ENCODE results near the gene RND3.

The RND3 gene

GRCh38 chr2:150485114-150485870 is 2.2 kb downstream of the RND3 start:
- TF ChIP-seq PAX5 (IDR thresholded peaks at IDR 0.05; ENCODE audit: insufficient read depth, low read length, severe bottlenecking) (no peak), POU2F2 (IDR thresholded peaks at IDR 0.05; ENCODE audit: low read depth, low read length) (no peak), TAF1 (IDR thresholded peaks at IDR 0.05; ENCODE audit: low read depth, low read length) (no peak), SPI1 (IDR thresholded peaks at IDR 0.05; ENCODE audit: low read depth, low read length) (no peak), POLR2A (IDR thresholded peaks at IDR 0.05; ENCODE audit: low read depth, low read length) (no peak), POLR2AphosphoS5 (IDR thresholded peaks at IDR 0.05; ENCODE audit: low read depth, low read length) (no peak)
- FAIRE-seq (no peak), DNase-seq (ENCODE audit: insufficient read length, low spot score) (peak; percentile 3)

GRCh38 chr2:150484461-150485021 is 2.9 kb downstream of the RND3 start:
- FAIRE-seq (no peak), DNase-seq (ENCODE audit: insufficient read length, low spot score) (no peak)
- TF ChIP-seq TAF1 (IDR thresholded peaks at IDR 0.05; ENCODE audit: low read depth, low read length) (no peak), POLR2A (IDR thresholded peaks at IDR 0.05; ENCODE audit: low read depth, low read length) (no peak), SPI1 (IDR thresholded peaks at IDR 0.05; ENCODE audit: low read depth, low read length) (no peak), POLR2AphosphoS5 (IDR thresholded peaks at IDR 0.05; ENCODE audit: low read depth, low read length) (no peak), POU2F2 (IDR thresholded peaks at IDR 0.05; ENCODE audit: low read depth, low read length) (no peak), PAX5 (IDR thresholded peaks at IDR 0.05; ENCODE audit: insufficient read depth, low read length, severe bottlenecking) (no peak)

GRCh38 chr2:150484006-150484405 is 3.5 kb downstream of the RND3 start:
- TF ChIP-seq POU2F2 (IDR thresholded peaks at IDR 0.05; ENCODE audit: low read depth, low read length) (no peak), TAF1 (IDR thresholded peaks at IDR 0.05; ENCODE audit: low read depth, low read length) (no peak), PAX5 (IDR thresholded peaks at IDR 0.05; ENCODE audit: insufficient read depth, low read length, severe bottlenecking) (no peak), POLR2AphosphoS5 (IDR thresholded peaks at IDR 0.05; ENCODE audit: low read depth, low read length) (no peak), POLR2A (IDR thresholded peaks at IDR 0.05; ENCODE audit: low read depth, low read length) (no peak), SPI1 (IDR thresholded peaks at IDR 0.05; ENCODE audit: low read depth, low read length) (no peak)
- FAIRE-seq (no peak), DNase-seq (ENCODE audit: insufficient read length, low spot score) (no peak)

GRCh38 chr2:150483532-150483931 is 3.9 kb downstream of the RND3 start:
- FAIRE-seq (no peak), DNase-seq (ENCODE audit: insufficient read length, low spot score) (no peak)
- TF ChIP-seq SPI1 (IDR thresholded peaks at IDR 0.05; ENCODE audit: low read depth, low read length) (no peak), TAF1 (IDR thresholded peaks at IDR 0.05; ENCODE audit: low read depth, low read length) (no peak), POU2F2 (IDR thresholded peaks at IDR 0.05; ENCODE audit: low read depth, low read length) (no peak), POLR2AphosphoS5 (IDR thresholded peaks at IDR 0.05; ENCODE audit: low read depth, low read length) (no peak), PAX5 (IDR thresholded peaks at IDR 0.05; ENCODE audit: insufficient read depth, low read length, severe bottlenecking) (no peak), POLR2A (IDR thresholded peaks at IDR 0.05; ENCODE audit: low read depth, low read length) (no peak)

- TF ChIP-seq SPI1 (IDR thresholded peaks at IDR 0.05; ENCODE audit: low read depth, low read length) (no peak), POU2F2 (IDR thresholded peaks at IDR 0.05; ENCODE audit: low read depth, low read length) (no peak), POLR2A (IDR thresholded peaks at IDR 0.05; ENCODE audit: low read depth, low read length) (no peak), PAX5 (IDR thresholded peaks at IDR 0.05; ENCODE audit: insufficient read depth, low read length, severe bottlenecking) (no peak), POLR2AphosphoS5 (IDR thresholded peaks at IDR 0.05; ENCODE audit: low read depth, low read length) (no peak), TAF1 (IDR thresholded peaks at IDR 0.05; ENCODE audit: low read depth, low read length) (no peak)
- DNase-seq (ENCODE audit: insufficient read length, low spot score) (no peak), FAIRE-seq (no peak)
Measured at GRCh38 chr2:150482667-150483400, 4.6 kb downstream of the RND3 start.

GRCh38 chr2:150482111-150482510 is 5.4 kb downstream of the RND3 start:
- no peak for TF ChIP-seq POLR2A (IDR thresholded peaks at IDR 0.05; ENCODE audit: low read depth, low read length)
- no peak for TF ChIP-seq PAX5 (IDR thresholded peaks at IDR 0.05; ENCODE audit: insufficient read depth, low read length, severe bottlenecking)
- no peak for TF ChIP-seq TAF1 (IDR thresholded peaks at IDR 0.05; ENCODE audit: low read depth, low read length)
- TF ChIP-seq POLR2AphosphoS5 (IDR thresholded peaks at IDR 0.05; ENCODE audit: low read depth, low read length), result no peak
- TF ChIP-seq SPI1 (IDR thresholded peaks at IDR 0.05; ENCODE audit: low read depth, low read length), result no peak
- TF ChIP-seq POU2F2 (IDR thresholded peaks at IDR 0.05; ENCODE audit: low read depth, low read length), result no peak
- DNase-seq (ENCODE audit: insufficient read length, low spot score) (no peak), FAIRE-seq (no peak)

GRCh38 chr2:150480971-150481830 is 6.3 kb downstream of the RND3 start:
- FAIRE-seq, result no peak
- no peak for DNase-seq (ENCODE audit: insufficient read length, low spot score)
- TF ChIP-seq POLR2A (IDR thresholded peaks at IDR 0.05; ENCODE audit: low read depth, low read length) (no peak), SPI1 (IDR thresholded peaks at IDR 0.05; ENCODE audit: low read depth, low read length) (no peak), PAX5 (IDR thresholded peaks at IDR 0.05; ENCODE audit: insufficient read depth, low read length, severe bottlenecking) (no peak), TAF1 (IDR thresholded peaks at IDR 0.05; ENCODE audit: low read depth, low read length) (no peak), POU2F2 (IDR thresholded peaks at IDR 0.05; ENCODE audit: low read depth, low read length) (no peak), POLR2AphosphoS5 (IDR thresholded peaks at IDR 0.05; ENCODE audit: low read depth, low read length) (no peak)

- TF ChIP-seq POU2F2 (IDR thresholded peaks at IDR 0.05; ENCODE audit: low read depth, low read length) (no peak), POLR2AphosphoS5 (IDR thresholded peaks at IDR 0.05; ENCODE audit: low read depth, low read length) (no peak), PAX5 (IDR thresholded peaks at IDR 0.05; ENCODE audit: insufficient read depth, low read length, severe bottlenecking) (no peak), SPI1 (IDR thresholded peaks at IDR 0.05; ENCODE audit: low read depth, low read length) (no peak), POLR2A (IDR thresholded peaks at IDR 0.05; ENCODE audit: low read depth, low read length) (no peak), TAF1 (IDR thresholded peaks at IDR 0.05; ENCODE audit: low read depth, low read length) (no peak)
- FAIRE-seq, result no peak
- no peak for DNase-seq (ENCODE audit: insufficient read length, low spot score)
Measured at GRCh38 chr2:150480241-150480640, 7.2 kb downstream of the RND3 start.
